HepG2 (cell line): Measurements from ENCODE around the gene LDB3.

Source experiments
- CTCF ChIP-seq: sonication (generic); formaldehyde crosslinking; IDR thresholded peaks from 2 replicates; pipeline ENCODE4 v1.5.0; 2020; ENCODE audit warnings: mild to moderate bottlenecking, missing genetic modification reagents, moderate library complexity
- EP300 ChIP-seq, 3 experiments: sonication (generic) in 1 of 3; formaldehyde crosslinking in 1 of 3; IDR thresholded peaks; 2 replicates each; pipeline versions ENCODE4 v1.5.1 to v1.6.1; 2011 to 2020; ENCODE audit warnings: low read depth in 2 of 3, low read length in 2 of 3, borderline replicate concordance in 1 of 3, improper control_type of control experiment in 1 of 3, mild to moderate bottlenecking in 1 of 3, missing genetic modification reagents in 1 of 3, moderate library complexity in 1 of 3
- FOXC1 ChIP-seq: sonication (generic); formaldehyde crosslinking; IDR thresholded peaks from 2 replicates; pipeline ENCODE4 v1.8.0; 2022; ENCODE audit warnings: mild to moderate bottlenecking, missing genetic modification reagents, borderline replicate concordance
- MTF1 ChIP-seq: sonication (generic); formaldehyde crosslinking; IDR thresholded peaks from 2 replicates; pipeline ENCODE4 v1.5.0; 2020; ENCODE audit warnings: missing genetic modification reagents
- MYPOP ChIP-seq: sonication (generic); formaldehyde crosslinking; IDR thresholded peaks from 2 replicates; pipeline ENCODE4 v1.8.1; 2023; ENCODE audit warnings: mild to moderate bottlenecking, moderate library complexity, missing genetic modification reagents
- TAF1 ChIP-seq: sonication (generic); formaldehyde crosslinking; IDR thresholded peaks from 2 replicates; pipeline ENCODE4 v1.4.0; 2020; ENCODE audit warnings: missing genetic modification reagents
- TOE1 ChIP-seq: sonication (generic); formaldehyde crosslinking; IDR thresholded peaks from 2 replicates; pipeline ENCODE4 v1.4.0; 2020; ENCODE audit warnings: mild to moderate bottlenecking, missing genetic modification reagents
- YEATS4 ChIP-seq: sonication (generic); formaldehyde crosslinking; IDR thresholded peaks from 2 replicates; pipeline ENCODE4 v1.4.0; 2020; ENCODE audit warnings: missing genetic modification reagents, borderline replicate concordance
- ZNF232 ChIP-seq: sonication (generic); formaldehyde crosslinking; IDR thresholded peaks from 2 replicates; pipeline ENCODE4 v1.4.0; 2020; ENCODE audit warnings: missing genetic modification reagents, borderline replicate concordance
- ZNF543 ChIP-seq: sonication (generic); formaldehyde crosslinking; IDR thresholded peaks from 2 replicates; pipeline ENCODE4 v1.4.0; 2020; ENCODE audit warnings: mild to moderate bottlenecking, missing genetic modification reagents

GRCh38 chr10:86718556-86718955 is 50.2 kb downstream of the LDB3 start:
- TF ChIP-seq EP300 (IDR thresholded peaks at IDR 0.05; ENCODE audit: low read depth in 2 of 2, low read length in 2 of 2) (no peak), EP300 (CRISPR knock-in tag; IDR thresholded peaks at IDR 0.05; ENCODE audit: borderline replicate concordance) (no peak), ZNF232 (no peak), TOE1 (no peak), YEATS4 (CRISPR knock-in tag) (no peak), MYPOP (CRISPR knock-in tag) (no peak), ZNF543 (no peak), TAF1 (CRISPR knock-in tag) (no peak), MTF1 (no peak), CTCF (CRISPR knock-in tag) (no peak), FOXC1 (CRISPR knock-in tag) (no peak)
